ENCODE results near the gene ROPN1L.
"Not testable (repeated sequence)": the region's sequence is repeated elsewhere in the genome, so short reads cannot be mapped to it uniquely, and the experiment has no call there.

The ROPN1L gene

DNA sequence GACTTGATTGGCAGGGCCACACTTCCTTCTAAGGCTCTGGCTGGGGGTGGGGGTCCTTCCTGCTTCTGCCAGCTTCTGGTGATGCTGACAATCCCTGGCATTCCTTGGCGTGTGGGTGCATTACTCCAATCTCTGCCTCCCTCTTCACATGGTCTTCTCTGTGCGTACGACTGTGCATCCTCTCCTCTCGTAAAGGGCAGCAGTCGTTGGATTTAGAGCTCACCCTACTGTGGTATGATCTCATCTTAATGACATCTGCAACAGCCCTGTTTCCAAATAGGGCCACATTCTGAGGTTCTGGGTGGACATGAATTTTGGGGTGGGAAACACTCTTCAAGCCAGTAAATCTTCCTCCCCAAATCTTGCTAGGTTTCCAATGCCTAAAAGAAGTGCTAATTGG is 36.8 kb downstream of the ROPN1L start:
- DNase-seq (ENCODE audit: low read depth), result no peak

DNA sequence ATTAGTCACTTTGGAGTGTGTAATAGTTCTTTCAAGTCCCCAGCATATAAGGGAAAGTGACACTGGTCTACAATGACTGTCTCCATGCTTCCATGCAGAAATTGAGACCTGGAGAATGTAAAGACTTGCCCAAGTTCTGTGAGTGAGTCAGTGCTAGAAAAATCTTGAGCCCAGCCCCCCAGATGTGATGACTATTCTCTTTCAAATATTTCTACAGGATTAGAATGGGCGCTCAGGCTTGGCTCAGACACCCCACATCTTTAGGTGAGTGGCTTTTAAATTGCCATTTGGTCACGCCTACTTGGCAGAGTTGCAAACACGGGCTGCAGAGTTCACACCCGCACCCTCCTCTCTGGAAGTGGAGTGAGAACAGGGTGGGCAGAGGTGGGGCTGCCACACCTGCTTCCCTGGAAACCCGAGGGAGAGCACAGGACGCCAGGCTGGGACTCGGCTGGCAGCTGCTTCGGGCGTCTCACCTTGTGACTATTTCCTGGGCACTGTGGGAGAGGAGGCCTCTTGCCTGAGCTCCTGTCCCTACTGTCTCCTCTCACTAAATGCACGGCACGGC is 37.6 kb downstream of the ROPN1L start:
- no peak for DNase-seq (ENCODE audit: low read depth)

DNA sequence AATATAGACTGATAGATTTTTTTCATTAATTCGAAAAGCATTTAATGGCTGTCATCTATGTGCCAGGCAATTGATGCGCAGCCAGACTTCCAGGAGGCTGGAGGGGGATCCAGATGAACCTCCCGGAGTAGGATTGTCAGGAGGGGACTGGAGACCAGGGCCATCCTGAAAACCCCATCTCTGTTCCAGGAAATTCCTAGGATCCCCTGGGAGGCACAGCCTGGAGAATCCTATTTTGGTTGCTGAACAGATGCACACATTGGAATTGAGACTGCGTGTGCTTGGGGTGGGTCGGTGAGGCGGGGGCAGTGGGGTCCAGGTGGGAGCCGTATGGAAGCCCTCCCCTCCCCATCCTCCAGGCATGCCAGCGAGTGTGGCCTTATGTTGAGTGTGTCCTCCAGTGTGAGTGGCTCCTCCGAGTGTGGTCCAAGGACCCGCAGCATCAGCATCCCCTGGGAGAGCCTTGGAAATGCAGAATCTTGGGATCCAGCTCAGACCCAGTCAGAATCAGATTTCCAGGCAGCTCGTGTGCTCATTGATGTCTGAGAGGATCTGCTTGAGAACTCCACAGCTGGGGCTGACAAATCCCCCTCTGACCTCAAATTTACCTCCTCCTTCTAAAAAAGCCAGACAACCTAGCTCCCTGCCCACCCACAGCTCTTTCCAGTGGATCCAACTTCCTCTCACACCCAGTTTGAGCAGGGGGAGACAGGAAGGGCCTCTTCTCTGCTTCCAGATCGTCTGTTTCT is 38.7 kb downstream of the ROPN1L start:
- DNase-seq (ENCODE audit: low read depth), result no peak

DNA sequence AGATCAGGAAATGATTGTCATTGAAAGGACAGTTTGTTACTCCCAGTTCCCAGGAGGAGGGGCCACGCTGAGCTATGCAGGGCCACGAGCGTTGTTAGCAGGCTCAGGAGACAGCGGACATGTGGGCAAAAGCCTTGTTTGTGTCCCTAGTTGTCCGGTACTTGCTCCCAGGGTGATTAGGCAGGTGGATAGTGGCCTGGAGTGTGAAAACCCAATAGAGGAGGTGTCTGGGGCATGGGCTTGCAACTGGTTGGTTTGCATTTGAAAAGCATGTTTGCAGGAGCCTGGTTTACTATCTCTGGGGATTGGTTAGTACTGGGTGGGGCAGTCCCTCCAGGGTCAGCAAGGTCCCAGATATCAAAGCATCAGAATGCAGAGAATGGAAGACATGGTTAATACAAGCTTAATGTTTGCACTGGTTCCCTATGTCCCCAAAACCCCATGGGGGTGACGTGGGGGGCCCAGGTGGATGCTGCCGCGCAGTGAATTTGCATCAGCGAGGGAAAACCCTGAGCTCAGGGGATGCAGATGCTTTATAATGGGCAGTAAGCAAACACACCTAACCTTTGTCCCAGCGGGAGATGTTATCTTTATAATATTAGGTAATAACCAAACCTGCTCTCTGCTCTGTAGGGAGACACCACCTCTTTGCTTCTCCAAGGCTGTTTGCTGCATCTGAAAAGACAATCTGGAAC is 39.7 kb downstream of the ROPN1L start:
- no peak for DNase-seq (ENCODE audit: low read depth)

DNA sequence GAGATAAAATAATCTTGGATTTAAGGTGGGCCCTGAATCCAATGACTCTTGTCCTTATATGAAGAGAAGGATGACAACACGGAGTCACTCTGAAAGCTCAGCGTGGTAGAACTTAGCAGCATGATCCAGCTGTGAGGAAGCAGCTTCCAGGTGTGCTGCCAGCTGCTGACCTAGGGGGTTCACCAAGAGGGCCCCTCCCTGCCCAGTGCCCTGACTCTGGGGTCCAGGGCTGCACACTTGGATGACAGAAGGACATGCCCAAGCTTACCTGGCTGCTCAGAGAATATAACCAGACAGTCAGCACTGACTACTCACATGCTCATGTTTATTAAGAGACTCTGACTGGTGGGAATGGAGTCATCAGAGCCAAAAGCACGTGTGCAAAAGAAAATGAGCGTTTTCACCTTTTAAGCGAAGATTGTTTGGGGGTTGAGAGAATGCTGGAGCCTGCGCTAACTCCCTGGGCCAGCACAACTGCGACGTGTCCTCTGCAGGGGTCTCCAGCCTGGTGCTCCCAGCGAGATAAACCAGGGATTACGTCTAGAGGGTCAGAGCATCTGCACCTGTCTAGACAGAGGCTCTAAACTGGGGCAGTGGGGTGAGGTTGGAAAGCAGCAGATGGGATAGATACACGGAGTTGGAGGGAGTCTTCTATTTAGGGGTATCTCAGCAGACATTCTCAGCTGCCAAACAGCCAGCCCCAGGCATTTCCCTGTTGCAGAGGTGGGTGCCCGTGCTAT is 41.3 kb downstream of the ROPN1L start:
- no peak for DNase-seq (ENCODE audit: low read depth)

DNA sequence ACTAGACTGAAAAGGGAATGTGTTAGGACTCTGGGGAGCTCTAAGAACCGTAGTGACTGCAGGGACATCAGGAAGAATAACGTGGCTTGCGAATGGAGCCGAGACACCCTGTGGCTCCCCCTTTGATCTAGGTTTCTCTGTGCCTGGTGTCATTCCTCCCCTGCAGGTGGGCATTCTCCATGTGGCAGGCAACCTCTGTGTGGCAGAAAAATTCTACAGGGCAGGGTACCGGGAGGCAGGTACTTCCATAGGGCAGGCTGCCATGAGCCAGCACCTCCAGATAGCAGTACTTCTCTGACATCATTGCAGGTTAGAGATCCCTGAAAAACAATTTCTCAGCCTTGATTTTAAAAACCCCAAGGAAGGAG is 43.1 kb downstream of the ROPN1L start:
- no peak for DNase-seq (ENCODE audit: low read depth)

DNA sequence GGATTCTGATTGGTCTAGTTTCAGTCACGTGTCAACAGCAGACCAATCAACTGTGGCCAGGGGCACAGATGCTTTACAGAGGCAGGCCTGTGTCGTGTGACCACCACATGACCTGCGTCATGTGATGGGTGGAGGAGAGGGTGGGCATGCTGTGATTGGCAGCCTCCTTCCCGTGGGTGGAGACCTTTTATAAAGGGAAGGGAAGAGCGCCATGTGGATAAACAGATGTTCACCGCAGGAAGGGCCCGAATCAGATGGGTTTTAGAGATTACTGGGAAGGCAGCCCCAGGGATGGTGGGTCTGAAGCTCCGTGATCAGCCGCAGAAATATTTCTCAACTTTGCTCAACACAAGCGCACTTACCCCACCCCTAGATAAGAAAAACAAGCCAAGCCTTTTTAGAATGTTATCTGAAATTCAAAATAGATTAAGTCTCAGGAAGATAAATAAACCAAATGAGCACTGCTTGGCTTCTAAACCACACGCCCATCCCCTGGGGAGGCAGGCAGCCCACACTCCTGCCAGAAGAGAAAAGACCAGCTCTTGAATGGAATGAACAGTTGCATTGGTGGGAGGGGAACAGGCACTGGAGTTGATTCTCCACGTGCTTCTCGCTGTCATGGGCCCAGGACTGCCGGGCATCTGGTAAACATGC is 43.6 kb downstream of the ROPN1L start:
- DNase-seq (ENCODE audit: low read depth), result no peak

DNA sequence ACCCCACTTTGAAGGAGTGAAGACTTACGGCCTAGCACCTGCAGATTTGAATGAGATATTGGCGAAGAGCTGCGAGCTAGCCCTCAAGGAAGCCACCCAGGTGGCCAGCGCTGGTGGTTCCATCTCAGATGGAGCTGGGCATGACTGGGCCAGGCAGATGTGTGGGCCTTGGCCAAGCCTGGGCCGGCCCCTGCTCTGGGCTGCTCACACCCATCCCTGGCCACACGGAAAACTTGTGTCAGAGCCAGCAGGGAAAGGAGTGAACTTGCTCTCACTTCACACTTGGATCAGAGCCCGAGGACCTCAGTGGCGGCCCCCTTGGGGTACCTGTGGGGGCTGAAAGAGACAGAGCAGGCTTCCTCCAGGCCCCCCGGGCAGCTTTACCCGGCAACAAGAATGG is 44.2 kb downstream of the ROPN1L start:
- no peak for DNase-seq (ENCODE audit: low read depth)

DNA sequence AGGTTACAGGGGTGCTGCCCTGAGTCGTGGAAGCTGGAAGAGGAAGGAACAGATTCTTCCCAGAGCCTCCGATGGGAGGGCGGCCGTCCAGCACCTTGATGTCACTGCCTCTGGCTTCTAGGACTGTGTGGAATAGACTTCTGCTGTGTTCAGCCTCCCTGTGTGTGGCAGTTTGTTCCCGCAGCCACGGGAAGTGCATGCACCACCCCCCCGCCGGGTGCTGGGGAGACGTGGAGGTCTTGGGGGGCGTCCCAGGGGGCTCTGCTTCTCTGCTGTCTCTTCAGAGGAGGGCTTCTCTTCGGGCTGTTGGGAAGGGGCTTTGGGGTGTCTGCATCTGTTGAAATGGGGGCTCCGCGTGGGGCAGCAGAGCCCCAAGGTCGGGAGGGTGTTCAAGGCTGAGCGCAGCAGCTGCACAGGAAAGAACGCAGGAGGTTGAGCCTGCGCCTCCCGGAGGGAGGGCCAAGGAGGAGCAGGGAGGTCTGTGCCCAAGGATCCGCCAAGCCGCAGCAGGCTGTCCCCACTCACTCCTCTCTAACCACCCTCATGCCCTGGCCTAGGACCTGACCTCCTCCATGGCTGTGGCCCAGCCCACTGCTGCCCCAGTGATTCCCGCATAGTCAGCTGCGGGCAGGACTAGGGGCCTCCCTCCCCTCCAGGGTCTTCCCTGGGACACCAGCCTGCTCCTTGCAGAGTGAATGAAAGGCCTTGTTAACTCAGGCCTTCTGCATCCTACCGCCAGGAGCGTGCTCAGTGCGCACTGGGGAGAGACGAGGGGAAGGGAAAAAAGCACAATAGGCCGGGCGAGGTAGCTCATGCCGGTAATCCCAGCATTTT is 45.0 kb downstream of the ROPN1L start:
- DNase-seq (ENCODE audit: low read depth), result no peak

DNA sequence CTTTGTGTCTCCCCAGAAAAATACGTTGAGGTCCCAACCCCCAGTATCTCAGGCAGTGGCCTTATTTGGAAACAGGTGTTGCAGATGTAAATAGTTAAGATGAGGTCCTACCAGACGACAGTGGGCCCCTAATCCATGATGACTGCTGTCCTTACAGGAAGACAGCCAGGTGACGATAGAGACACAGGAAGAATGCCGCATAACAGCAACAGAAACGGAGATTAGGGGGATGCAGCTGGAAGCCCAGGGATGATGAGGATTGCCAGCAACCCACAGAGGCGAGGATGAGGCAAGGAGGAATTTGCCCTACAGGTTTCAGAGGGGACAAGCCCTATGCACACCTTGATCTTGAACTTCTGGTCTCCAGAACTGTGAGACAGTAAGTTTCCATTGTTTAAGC is 46.5 kb downstream of the ROPN1L start:
- no peak for DNase-seq (ENCODE audit: low read depth)

DNA sequence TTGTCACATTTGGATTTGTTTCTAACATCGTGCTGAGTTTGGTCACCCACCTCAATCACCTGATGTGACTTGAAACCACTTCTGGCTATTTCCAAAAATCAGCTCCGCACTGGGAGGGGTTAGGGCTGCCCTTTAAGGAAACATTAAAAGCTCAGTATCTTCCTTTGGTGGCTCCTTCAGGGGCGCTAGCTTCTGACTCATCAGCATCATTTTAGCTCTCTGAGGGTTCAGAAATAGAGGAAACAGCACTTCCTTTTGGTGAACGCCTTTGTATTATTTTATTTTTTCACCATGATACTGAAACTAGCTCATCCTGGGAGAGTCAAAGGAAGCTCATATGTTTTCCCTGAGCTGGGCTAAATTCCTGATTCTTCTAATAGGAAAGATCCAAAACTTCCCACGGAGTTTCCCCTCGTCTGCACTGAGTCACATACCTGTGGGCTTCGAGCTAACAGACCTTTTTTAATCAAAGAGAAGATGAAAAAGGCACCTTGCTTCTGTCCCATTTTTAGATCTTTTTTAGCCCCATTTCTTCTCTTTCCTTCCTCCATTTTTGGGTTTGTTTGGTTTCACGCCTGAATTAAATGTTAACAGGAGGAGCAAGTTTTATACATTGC is 48.2 kb downstream of the ROPN1L start:
- no peak for DNase-seq (ENCODE audit: low read depth)

DNA sequence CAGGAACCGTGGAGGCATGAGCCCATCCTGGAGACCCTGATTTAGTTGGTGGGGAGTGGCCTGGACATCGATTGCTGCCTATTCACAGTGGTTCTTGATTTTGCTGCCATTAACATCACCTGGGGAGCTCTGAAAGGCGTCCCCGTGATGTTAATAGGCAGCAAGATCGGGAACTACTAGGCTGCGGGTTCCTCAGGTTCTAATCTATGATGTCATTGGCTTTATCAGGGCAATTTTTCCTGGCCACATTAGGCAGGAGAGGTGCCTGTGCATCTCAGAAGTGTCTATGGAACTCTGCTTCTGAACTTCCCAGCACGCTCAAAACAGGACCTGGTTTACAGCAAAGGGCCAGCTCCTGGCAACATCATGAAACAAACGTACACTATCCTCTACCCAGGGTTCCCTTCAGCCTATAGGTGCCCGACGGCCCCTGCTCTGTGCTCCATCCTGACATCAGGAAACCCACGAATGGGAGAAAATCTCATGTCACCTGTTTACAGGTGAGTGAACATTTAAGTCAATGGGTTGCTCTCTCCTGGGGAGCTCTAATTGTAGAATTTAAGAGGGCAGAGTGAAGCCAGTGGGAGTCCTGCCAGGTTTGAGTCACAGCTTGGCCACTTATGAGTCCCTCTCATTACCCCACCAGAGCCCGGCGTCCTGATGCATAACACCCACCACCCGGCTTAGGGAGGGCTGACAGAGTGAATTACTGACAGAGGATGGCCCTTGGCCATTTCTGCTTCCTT is 49.4 kb downstream of the ROPN1L start:
- DNase-seq (ENCODE audit: low read depth), result no peak

DNA sequence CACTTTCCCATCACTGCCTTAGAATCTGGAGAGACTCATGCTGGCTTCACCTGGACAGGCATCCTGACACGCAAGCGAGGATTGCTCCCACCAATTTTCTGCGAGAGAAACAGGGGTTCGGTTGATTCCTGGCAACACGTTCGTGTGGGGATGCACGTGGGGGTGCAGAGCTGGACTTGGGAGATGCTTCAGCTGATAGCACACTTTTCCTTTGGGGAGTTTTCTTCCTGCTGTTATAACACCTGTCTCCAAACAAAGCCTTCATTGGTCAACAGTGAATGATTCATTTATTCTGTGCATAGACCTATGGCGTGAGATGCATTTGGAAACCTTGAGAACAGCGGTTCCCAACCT is 50.0 kb downstream of the ROPN1L start:
- DNase-seq (ENCODE audit: low read depth), result no peak

DNA sequence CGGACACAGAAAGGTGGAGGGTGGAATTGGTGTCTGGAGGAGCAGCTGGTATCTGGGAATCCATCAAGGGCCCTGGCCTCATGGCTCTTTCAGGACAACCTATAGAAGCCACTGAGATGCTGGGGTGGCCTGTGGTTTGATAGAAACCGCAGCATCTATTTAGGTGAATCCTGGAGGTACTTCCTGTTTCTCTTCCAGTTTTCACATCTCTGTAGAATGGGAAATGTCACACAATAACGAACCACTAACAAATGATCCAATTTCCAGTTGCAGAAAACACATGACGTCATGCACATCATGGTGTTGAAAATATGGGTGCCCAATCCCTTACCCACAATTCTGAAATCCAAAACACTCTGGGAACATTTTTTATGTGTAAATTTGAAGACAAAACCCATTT is 52.2 kb downstream of the ROPN1L start:
- DNase-seq (ENCODE audit: low read depth), result no peak

DNA sequence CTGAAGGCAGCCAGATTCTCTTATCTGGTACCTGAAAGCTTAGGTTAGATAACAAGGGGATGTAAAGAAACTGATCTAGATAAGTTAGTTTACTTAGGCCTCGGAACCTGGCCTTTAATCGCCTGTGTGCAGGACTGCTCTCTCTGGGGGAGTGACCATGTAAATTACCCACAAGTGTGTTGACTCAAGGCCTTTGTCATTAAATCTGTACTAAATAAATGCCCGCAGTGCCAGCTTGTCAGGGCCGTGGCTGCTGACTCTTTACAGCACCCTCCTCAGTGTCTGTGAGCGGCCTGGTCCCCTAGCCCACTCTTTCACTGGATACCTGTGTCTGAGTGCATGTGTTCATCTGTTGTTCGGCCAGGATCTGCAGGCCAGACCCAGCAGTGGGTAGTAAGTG is 52.8 kb downstream of the ROPN1L start:
- DNase-seq (ENCODE audit: low read depth), result not testable (repeated sequence)

DNA sequence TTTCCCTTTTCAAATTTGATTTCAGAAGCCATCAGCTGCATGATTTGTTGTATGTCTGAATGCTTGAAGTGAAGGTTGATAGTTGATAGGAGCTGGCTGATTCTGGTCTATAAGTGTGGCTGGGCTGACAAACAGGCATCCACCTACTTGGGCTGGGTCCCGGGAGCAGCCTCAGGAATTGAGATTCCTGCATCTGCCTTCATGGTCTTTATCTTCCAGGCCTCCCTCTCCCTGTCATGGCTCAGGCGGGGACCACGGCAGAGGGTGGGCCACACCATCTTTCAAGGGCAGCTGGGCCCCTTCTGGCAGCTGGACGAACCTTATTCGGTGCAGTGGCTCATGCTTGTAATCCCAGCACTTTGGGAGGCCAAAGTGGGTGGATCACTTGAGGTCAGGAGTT is 55.9 kb downstream of the ROPN1L start:
- DNase-seq (ENCODE audit: low read depth), result no peak

DNA sequence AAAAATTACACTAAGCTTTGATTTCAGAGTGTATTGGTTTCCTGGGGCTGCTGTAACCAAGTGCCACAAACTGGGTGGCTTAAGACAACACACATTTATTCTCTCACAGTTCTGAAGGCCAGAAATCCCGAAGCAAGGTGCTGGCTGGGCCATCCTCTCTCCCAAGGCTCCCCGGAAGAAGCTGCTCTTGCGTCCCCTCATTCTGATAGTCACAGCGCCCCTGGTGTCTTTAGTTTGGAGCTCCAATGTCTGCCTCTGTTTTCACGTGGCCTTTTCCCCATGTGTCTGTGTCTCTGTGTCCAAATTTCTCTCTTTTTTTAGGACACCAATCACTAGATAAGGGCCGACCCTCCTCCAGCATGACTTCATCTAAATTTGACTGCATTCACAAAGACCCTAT is 56.7 kb downstream of the ROPN1L start:
- DNase-seq (ENCODE audit: low read depth), result no peak

DNA sequence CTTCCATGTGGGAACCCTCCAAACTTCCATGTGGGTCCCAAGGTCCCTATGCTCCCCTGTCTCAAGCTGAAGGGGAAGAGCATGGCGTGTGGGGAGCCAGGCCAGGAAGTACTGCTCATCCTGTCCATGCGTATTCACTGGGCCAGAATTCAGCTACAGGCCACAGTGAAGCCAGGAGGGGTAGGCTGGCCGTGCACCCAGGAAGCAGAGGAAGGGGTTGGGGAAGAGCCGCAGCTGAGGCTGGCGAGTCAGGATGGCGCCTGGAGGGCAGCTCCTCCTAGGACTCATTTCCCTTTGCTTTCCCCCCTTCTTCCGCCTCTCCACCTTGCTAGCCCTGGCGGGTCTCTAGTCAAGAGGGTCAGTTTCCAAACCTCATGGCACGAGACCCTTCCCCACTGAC is 57.4 kb downstream of the ROPN1L start:
- no peak for DNase-seq (ENCODE audit: low read depth)

DNA sequence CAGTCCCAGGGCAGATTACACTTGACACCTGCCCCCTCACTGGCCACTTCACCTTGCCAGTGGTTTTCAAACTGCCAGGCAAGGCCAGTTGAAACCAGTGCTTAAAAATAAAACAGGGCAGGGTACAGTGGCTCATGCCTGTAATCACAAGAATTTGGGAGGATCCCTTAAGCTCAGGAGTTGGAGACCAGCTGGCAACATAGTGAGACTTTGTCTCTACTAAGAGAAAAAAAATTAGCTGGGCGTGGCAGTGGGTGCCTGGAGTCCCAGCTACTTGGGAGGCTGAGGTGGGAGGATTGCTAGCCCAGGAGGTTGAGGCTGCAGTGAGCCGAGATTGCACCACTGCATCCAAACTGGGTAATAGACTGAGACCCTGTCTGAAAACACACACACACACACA is 58.1 kb downstream of the ROPN1L start:
- no peak for DNase-seq (ENCODE audit: low read depth)

DNA sequence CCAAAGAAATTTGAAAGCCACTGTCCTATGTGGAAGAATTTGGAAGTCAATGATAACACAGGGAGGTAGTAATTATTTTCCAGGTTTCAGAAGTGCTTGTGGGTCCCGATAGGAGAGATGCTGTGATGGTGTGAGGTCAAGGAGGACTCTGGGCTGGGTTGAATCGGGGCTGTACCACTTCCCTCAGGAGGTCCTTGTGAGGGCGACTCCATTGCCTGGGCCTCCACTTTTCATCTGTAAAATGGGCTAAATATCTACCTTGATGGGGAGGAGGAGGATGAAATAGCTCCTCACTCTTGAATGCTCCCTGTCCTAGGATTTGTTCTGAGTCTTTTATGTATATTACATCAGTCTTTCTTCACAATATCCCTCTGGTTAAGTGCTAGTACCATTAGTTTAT is 59.0 kb downstream of the ROPN1L start:
- no peak for DNase-seq (ENCODE audit: low read depth)
